HCT116 (cell line): ENCODE data around the gene GRID2. TPM values are rescaled to one million over a fixed set of nuclear protein-coding genes. Genes with fewer than 3 reads are reported as not detected.

Experiments
- ATAC-seq: fragments of 200-7000 bp; cut with Tn5 transposase; 2 replicates; pipeline ENCODE4 v1.9.1; 2020; ENCODE audit warnings: mild to moderate bottlenecking, moderate library complexity
- BruUV-seq: library from RNA; stranded (reverse); fragments of 400-500 nt; replicated peaks from 2 replicates; lab custom pipeline; 2021; lab: Mats Ljungman, UMichigan
- CTCF ChIA-PET: fragments of 300-600 bp; sonication (Branson Sonifier 250); formaldehyde crosslinking; loops from one replicate; lab custom pipeline; 2021; ENCODE audit warnings: antibody characterized with exemption; lab: Charles Lee
- POLR2A ChIA-PET: fragments of 300-600, 350-600 bp; sonication (Branson Sonifier 250); formaldehyde crosslinking; loops from one replicate; lab custom pipeline; 2021; ENCODE audit warnings: antibody characterized with exemption; lab: Charles Lee
- RAD21 ChIA-PET, 2 experiments: fragments of 300-600 bp; sonication (Branson Sonifier 250); formaldehyde crosslinking; loops; one replicate each; lab custom pipeline; 2023; ENCODE audit warnings: low total read pairs in 2 of 2; ENCODE audit not compliant: uncharacterized antibody in 2 of 2, unreplicated experiment in 2 of 2, low non-redundant PET in 1 of 2; lab: Charles Lee
- DNase-seq: peaks from one replicate; pipeline ENCODE4 v3.0.0-alpha.2; 2010; ENCODE audit warnings: low read depth, low spot score
- H2AFZ ChIP-seq: fragments of 200-600 bp; shearing (Covaris generic), sonication (generic); 2 replicates; pipeline ENCODE4 v1.6.1; 2017; ENCODE audit warnings: low read depth, mixed run types, mixed read lengths, antibody characterized with exemption, low read length; ENCODE audit not compliant: poor library complexity, severe bottlenecking
- H3K27ac ChIP-seq: 2 replicates; pipeline ENCODE4 v1.5.1; 2012; ENCODE audit warnings: low read depth, low read length
- H3K27me3 ChIP-seq: fragments of 200-600 bp; sonication (generic); 2 replicates; pipeline ENCODE4 v1.6.1; 2016; ENCODE audit warnings: mixed run types, low read length, mixed read lengths; ENCODE audit not compliant: insufficient read depth
- H3K36me3 ChIP-seq, 2 experiments: fragments of 200-500 bp in 1 of 2; fragments of 200-600 bp in 1 of 2; sonication (Bioruptor generic) in 1 of 2; sonication (generic) in 1 of 2; 2 replicates each; pipeline versions ENCODE4 v1.5.1 to v1.6.1; 2014 to 2016; ENCODE audit warnings: low read length in 2 of 2, inconsistent platforms in 1 of 2, mixed read lengths in 1 of 2, mixed run types in 1 of 2; ENCODE audit not compliant: insufficient read depth in 2 of 2, control insufficient read depth in 1 of 2
- H3K4me1 ChIP-seq, 2 experiments: fragments of 200-600 bp in 1 of 2; sonication (generic) in 1 of 2; 2 replicates each; pipeline versions ENCODE4 v1.5.1 to v1.6.1; 2012 to 2017; ENCODE audit warnings: low read length in 2 of 2, inconsistent platforms in 1 of 2, mild to moderate bottlenecking in 1 of 2, mixed read lengths in 1 of 2, mixed run types in 1 of 2, moderate library complexity in 1 of 2; ENCODE audit not compliant: insufficient read depth in 2 of 2, control insufficient read depth in 1 of 2
- H3K4me2 ChIP-seq: fragments of 200-600 bp; sonication (generic); 2 replicates; pipeline ENCODE4 v1.6.1; 2017; ENCODE audit warnings: mixed run types, low read length, mixed read lengths
- H3K4me3 ChIP-seq, 2 experiments: fragments of 200-600 bp in 1 of 2; sonication (generic) in 1 of 2; replicated peaks in 1 of 2; 2 replicates each; pipeline ENCODE4 v1.5.1; 2011 to 2016; ENCODE audit warnings: low read length in 2 of 2, control low read depth in 1 of 2, low read depth in 1 of 2, mild to moderate bottlenecking in 1 of 2, mixed read lengths in 1 of 2, mixed run types in 1 of 2
- H3K79me2 ChIP-seq: fragments of 200-600 bp; sonication (generic); 2 replicates; pipeline ENCODE4 v1.6.1; 2017; ENCODE audit warnings: mild to moderate bottlenecking, mixed run types, low read length, moderate library complexity, mixed read lengths; ENCODE audit not compliant: insufficient read depth
- H3K9ac ChIP-seq: fragments of 200-600 bp; sonication (generic); 2 replicates; pipeline ENCODE4 v1.6.1; 2016; ENCODE audit warnings: low read length, mixed read lengths
- H3K9me2 ChIP-seq: fragments of 200-600 bp; sonication (generic), shearing (Covaris generic); 2 replicates; pipeline ENCODE4 v1.6.1; 2017; ENCODE audit warnings: mixed run types, mild to moderate bottlenecking, moderate library complexity; ENCODE audit not compliant: insufficient read depth
- H3K9me3 ChIP-seq, 2 experiments: fragments of 200-500 bp in 1 of 2; fragments of 200-600 bp in 1 of 2; sonication (Bioruptor generic) in 1 of 2; sonication (generic) in 1 of 2; 2 replicates each; pipeline ENCODE4 v1.6.1; 2014 to 2017; ENCODE audit warnings: low read length in 2 of 2, mixed read lengths in 2 of 2, inconsistent platforms in 1 of 2, low read depth in 1 of 2, mild to moderate bottlenecking in 1 of 2, mixed run types in 1 of 2, moderate library complexity in 1 of 2; ENCODE audit not compliant: control insufficient read depth in 1 of 2, insufficient read depth in 1 of 2
- H4K20me1 ChIP-seq: fragments of 200-600 bp; sonication (generic), shearing (Covaris generic); 2 replicates; pipeline ENCODE4 v1.6.1; 2017; ENCODE audit warnings: mixed run types, mild to moderate bottlenecking, moderate library complexity; ENCODE audit not compliant: insufficient read depth
- CEBPB ChIP-seq: IDR thresholded peaks from 2 replicates; pipeline ENCODE4 v1.6.1; 2012; ENCODE audit warnings: low read depth
- ELF1 ChIP-seq: IDR thresholded peaks from 2 replicates; pipeline ENCODE4 v1.6.1; 2012; ENCODE audit warnings: low read depth, borderline replicate concordance
- EZH2 ChIP-seq: fragments of 200-600 bp; sonication (generic); IDR thresholded peaks from 2 replicates; pipeline ENCODE4 v1.6.1; 2017; ENCODE audit warnings: antibody characterized with exemption, mixed run types
- SIN3A ChIP-seq: IDR thresholded peaks from 2 replicates; pipeline ENCODE4 v1.6.1; 2012; ENCODE audit warnings: low read depth
- YY1 ChIP-seq: IDR thresholded peaks from 2 replicates; pipeline ENCODE4 v1.6.1; 2011; ENCODE audit warnings: low read length, low read depth, moderate library complexity, mild to moderate bottlenecking; ENCODE audit not compliant: insufficient replicate concordance; ENCODE audit errors: extremely low read depth
- ZBTB33 ChIP-seq: IDR thresholded peaks from 2 replicates; pipeline ENCODE4 v1.6.1; 2011; ENCODE audit warnings: mild to moderate bottlenecking, low read length, moderate library complexity; ENCODE audit not compliant: insufficient replicate concordance; ENCODE audit errors: extremely low read depth
- intact Hi-C: fragments of 100-400 bp; cut with micrococcal nuclease; formaldehyde crosslinking; loops from 2 replicates; pipeline ENCODE4 v1.10.0; 2022
- total RNA-seq: library from RNA; stranded (reverse); gene quantifications from one replicate; pipeline ENCODE4 v1.2.1, GENCODE V29; 2021; ENCODE audit not compliant: unreplicated experiment

The GRID2 gene
- total RNA-seq, 1 experiment from 2014 or later, result not detected

- Histone ChIP-seq H3K27ac (no peak overlapping the region), H3K79me2 (no peaks in the 10 kb centered on the region), H3K4me2 (no peak overlapping the region), H3K4me3 (no peak overlapping the region), H3K9me3 (no peaks in the 10 kb centered on the region), H3K9ac (no peak overlapping the region), H3K9me2 (no peaks in the 10 kb centered on the region), H3K27me3 (no peaks in the 10 kb centered on the region), H3K4me1 (no peaks in the 10 kb centered on the region), H3K36me3 (no peaks in the 10 kb centered on the region), H4K20me1 (no peaks in the 10 kb centered on the region), H2AFZ (no peak overlapping the region)
- no TSS peak for BruUV-seq
- TF ChIP-seq ZBTB33 (no peak), EZH2 (no peak), YY1 (no peak), CEBPB (no peak), ELF1 (no peak), SIN3A (no peak)
- RAD21 ChIA-PET, result no interaction called here
- ATAC-seq (no peak), DNase-seq (no peak)
- CTCF ChIA-PET, result no interaction called here
- POLR2A ChIA-PET, result no interaction called here
- intact Hi-C loops, result no loop called here
Measured at GRCh38 chr4:92520563-92520962, 216.8 kb downstream of the GRID2 start.

- intact Hi-C loops, result no loop called here
- no peaks in the 10 kb centered on the region for H4K20me1 ChIP-seq
- CTCF ChIA-PET, result no interaction called here
- ATAC-seq (no peak), DNase-seq (no peak)
- no peaks in the 10 kb centered on the region for H3K27me3 ChIP-seq
- RAD21 ChIA-PET, result no interaction called here
- H3K9ac ChIP-seq, result no peak overlapping the region
- no peaks in the 10 kb centered on the region for H3K9me2 ChIP-seq
- H2AFZ ChIP-seq, result no peak overlapping the region
- BruUV-seq, result no TSS peak
- H3K79me2 ChIP-seq, result no peaks in the 10 kb centered on the region
- H3K27ac ChIP-seq, result no peak overlapping the region
- no peak overlapping the region for H3K4me2 ChIP-seq
- H3K4me1 ChIP-seq, result no peaks in the 10 kb centered on the region
- H3K9me3 ChIP-seq, result no peaks in the 10 kb centered on the region
- POLR2A ChIA-PET, result no interaction called here
- no peaks in the 10 kb centered on the region for H3K36me3 ChIP-seq
- TF ChIP-seq EZH2, result no peak
- TF ChIP-seq CEBPB, result no peak
- TF ChIP-seq YY1, result no peak
- TF ChIP-seq, all 23 proteins: peak for 0
- no peak overlapping the region for H3K4me3 ChIP-seq
Measured at GRCh38 chr4:92521941-92522340, 218.2 kb downstream of the GRID2 start.
